ENCODE measurements around the gene GBE1. TPM values are rescaled to one million over a fixed set of nuclear protein-coding genes. Genes with fewer than 3 reads are reported as not detected.

The GBE1 gene
- total RNA-seq, 1 donor from 2014 or later = 10.9 TPM

- no peak for DNase-seq (ENCODE audit: low spot score, unreplicated experiment)
- H3K9me3 Mint-ChIP-seq (ENCODE audit: low read depth) = no peaks in the 10 kb centered on the region
- H3K27me3 Mint-ChIP-seq = no peaks in the 10 kb centered on the region
- no peak overlapping the region for H3K4me3 Mint-ChIP-seq (ENCODE audit: low read depth)
- H3K36me3 Mint-ChIP-seq (ENCODE audit: insufficient read depth) = no peaks in the 10 kb centered on the region
- TF ChIP-seq CTCF (IDR thresholded peaks at IDR 0.05; ENCODE audit: unreplicated experiment) = no peak
- H3K27ac Mint-ChIP-seq = no peak overlapping the region
- no peaks in the 10 kb centered on the region for H3K4me1 Mint-ChIP-seq (ENCODE audit: low read depth)
Observed at GRCh38 chr3:81620849-81621248, 140.6 kb downstream of the GBE1 start.

- no peaks in the 10 kb centered on the region for H3K27me3 Mint-ChIP-seq
- H3K4me1 Mint-ChIP-seq (ENCODE audit: low read depth) = no peaks in the 10 kb centered on the region
- peaks cover 9% of the 10 kb centered on the region for H3K9me3 Mint-ChIP-seq (ENCODE audit: low read depth)
- no peak overlapping the region for H3K27ac Mint-ChIP-seq
- no peak for DNase-seq (ENCODE audit: low spot score, unreplicated experiment)
- peaks cover 7% of the 10 kb centered on the region for H3K36me3 Mint-ChIP-seq (ENCODE audit: insufficient read depth)
- no peak overlapping the region for H3K4me3 Mint-ChIP-seq (ENCODE audit: low read depth)
- TF ChIP-seq CTCF (IDR thresholded peaks at IDR 0.05; ENCODE audit: unreplicated experiment) = no peak
Observed at GRCh38 chr3:81612768-81613167, 148.7 kb downstream of the GBE1 start.

- Mint-ChIP-seq H3K4me3 (ENCODE audit: low read depth) (no peak overlapping the region), H3K27ac (no peak overlapping the region), H3K4me1 (ENCODE audit: low read depth) (no peaks in the 10 kb centered on the region), H3K27me3 (no peaks in the 10 kb centered on the region), H3K36me3 (ENCODE audit: insufficient read depth) (no peaks in the 10 kb centered on the region), H3K9me3 (ENCODE audit: low read depth) (no peaks in the 10 kb centered on the region)
- no peak for TF ChIP-seq CTCF (IDR thresholded peaks at IDR 0.05; ENCODE audit: unreplicated experiment)
- no peak for DNase-seq (ENCODE audit: low spot score, unreplicated experiment)
Observed at GRCh38 chr3:81602781-81603180, 158.7 kb downstream of the GBE1 start.

- Mint-ChIP-seq H3K4me3 (ENCODE audit: low read depth) (no peak overlapping the region), H3K4me1 (ENCODE audit: low read depth) (no peaks in the 10 kb centered on the region), H3K36me3 (ENCODE audit: insufficient read depth) (no peaks in the 10 kb centered on the region), H3K27ac (no peak overlapping the region), H3K9me3 (ENCODE audit: low read depth) (no peaks in the 10 kb centered on the region), H3K27me3 (no peaks in the 10 kb centered on the region)
- TF ChIP-seq CTCF (IDR thresholded peaks at IDR 0.05; ENCODE audit: unreplicated experiment) = no peak
- DNase-seq (ENCODE audit: low spot score, unreplicated experiment) = no peak
Observed at GRCh38 chr3:81601707-81602305, 159.6 kb downstream of the GBE1 start.

- H3K27ac Mint-ChIP-seq = no peak overlapping the region
- peaks cover 1% of the 10 kb centered on the region for H3K4me1 Mint-ChIP-seq (ENCODE audit: low read depth)
- no peaks in the 10 kb centered on the region for H3K9me3 Mint-ChIP-seq (ENCODE audit: low read depth)
- H3K36me3 Mint-ChIP-seq (ENCODE audit: insufficient read depth) = peaks cover 2% of the 10 kb centered on the region
- no peak for DNase-seq (ENCODE audit: low spot score, unreplicated experiment)
- no peak for TF ChIP-seq CTCF (IDR thresholded peaks at IDR 0.05; ENCODE audit: unreplicated experiment)
- H3K4me3 Mint-ChIP-seq (ENCODE audit: low read depth) = no peak overlapping the region
- no peaks in the 10 kb centered on the region for H3K27me3 Mint-ChIP-seq
Observed at GRCh38 chr3:81592101-81592500, 169.3 kb downstream of the GBE1 start.
